Astrocyte (in vitro differentiated cells and primary cell): ENCODE measurements around the gene IFRD1. TPM values are rescaled to one million over a fixed set of nuclear protein-coding genes. Genes with fewer than 3 reads are reported as not detected.

ENCODE experiments used
- DNase-seq: peaks from one replicate; pipeline ENCODE4 v3.0.0-alpha.2; 2010; ENCODE audit warnings: low read depth
- FAIRE-seq: peaks from 2 replicates; lab custom pipeline; 2011; peaks lifted over from hg19 to GRCh38; lab: Jason Lieb, UNC
- H2AFZ ChIP-seq: 2 replicates; pipeline ENCODE4 v1.6.0; 2012; ENCODE audit warnings: low read depth, low read length, inconsistent platforms
- H3K27ac ChIP-seq: 2 replicates; pipeline ENCODE4 v1.5.1; 2011; ENCODE audit warnings: low read depth, low read length, inconsistent platforms
- H3K27me3 ChIP-seq: 2 replicates; pipeline ENCODE4 v1.6.0; 2011; ENCODE audit warnings: low read length, inconsistent platforms; ENCODE audit not compliant: insufficient read depth
- H3K36me3 ChIP-seq: 2 replicates; pipeline ENCODE4 v1.5.1; 2011; ENCODE audit warnings: low read length, inconsistent platforms; ENCODE audit not compliant: insufficient read depth
- H3K4me1 ChIP-seq: 2 replicates; pipeline ENCODE4 v1.5.1; 2011; ENCODE audit warnings: low read length, inconsistent platforms; ENCODE audit not compliant: insufficient read depth
- H3K4me2 ChIP-seq: 2 replicates; pipeline ENCODE4 v1.6.0; 2012; ENCODE audit warnings: low read length, inconsistent platforms
- H3K4me3 ChIP-seq: 2 replicates; pipeline ENCODE4 v1.5.1; 2011; ENCODE audit warnings: low read depth, mild to moderate bottlenecking, low read length, inconsistent platforms; ENCODE audit not compliant: insufficient read depth
- H3K79me2 ChIP-seq: 2 replicates; pipeline ENCODE4 v1.6.0; 2012; ENCODE audit warnings: mild to moderate bottlenecking, low read length, inconsistent platforms; ENCODE audit not compliant: insufficient read depth
- H3K9ac ChIP-seq: 2 replicates; pipeline ENCODE4 v1.6.0; 2012; ENCODE audit warnings: mild to moderate bottlenecking, low read length, inconsistent platforms
- H3K9me3 ChIP-seq: 2 replicates; pipeline ENCODE4 v1.5.1; 2012; ENCODE audit warnings: low read depth, mild to moderate bottlenecking, low read length, inconsistent platforms; ENCODE audit not compliant: insufficient read depth
- H4K20me1 ChIP-seq: 2 replicates; pipeline ENCODE4 v1.6.0; 2012; ENCODE audit warnings: low read length, inconsistent platforms; ENCODE audit not compliant: insufficient read depth
- H3K27ac Mint-ChIP-seq: one replicate; pipeline ENCODE4 v1.8.0; 2021; ENCODE audit warnings: mild to moderate bottlenecking, mixed read lengths; ENCODE audit not compliant: unreplicated experiment
- H3K27me3 Mint-ChIP-seq: one replicate; pipeline ENCODE4 v1.8.0; 2021; ENCODE audit warnings: low read depth, mixed read lengths; ENCODE audit not compliant: unreplicated experiment
- H3K36me3 Mint-ChIP-seq: one replicate; pipeline ENCODE4 v1.8.0; 2021; ENCODE audit warnings: low read depth, mixed read lengths; ENCODE audit not compliant: unreplicated experiment
- H3K4me1 Mint-ChIP-seq: one replicate; pipeline ENCODE4 v1.8.0; 2021; ENCODE audit warnings: low read depth, mixed read lengths; ENCODE audit not compliant: unreplicated experiment
- H3K4me3 Mint-ChIP-seq: one replicate; pipeline ENCODE4 v1.8.0; 2021; ENCODE audit warnings: mild to moderate bottlenecking, moderate library complexity, mixed read lengths; ENCODE audit not compliant: unreplicated experiment
- H3K9me3 Mint-ChIP-seq: one replicate; pipeline ENCODE4 v1.8.0; 2021; ENCODE audit warnings: mild to moderate bottlenecking, mixed read lengths; ENCODE audit not compliant: unreplicated experiment
- EZH2 ChIP-seq: IDR thresholded peaks from 2 replicates; pipeline ENCODE4 v1.6.1; 2012; ENCODE audit warnings: mild to moderate bottlenecking, low read length, inconsistent platforms; ENCODE audit not compliant: insufficient read depth
- total RNA-seq: library from RNA; stranded (reverse); gene quantifications from 2 replicates; pipeline ENCODE4 v1.2.1, GENCODE V29; 2021
- TF ChIP-seq, protein P1 (sequence below): IDR thresholded peaks from 2 replicates; pipeline ENCODE4 v1.5.1; 2011; ENCODE audit warnings: low read depth, mild to moderate bottlenecking, inconsistent platforms, low read length, moderate library complexity; ENCODE audit not compliant: insufficient read depth

IFRD1 gene
- total RNA-seq, 1 donor from 2014 or later = 101 TPM

DNA sequence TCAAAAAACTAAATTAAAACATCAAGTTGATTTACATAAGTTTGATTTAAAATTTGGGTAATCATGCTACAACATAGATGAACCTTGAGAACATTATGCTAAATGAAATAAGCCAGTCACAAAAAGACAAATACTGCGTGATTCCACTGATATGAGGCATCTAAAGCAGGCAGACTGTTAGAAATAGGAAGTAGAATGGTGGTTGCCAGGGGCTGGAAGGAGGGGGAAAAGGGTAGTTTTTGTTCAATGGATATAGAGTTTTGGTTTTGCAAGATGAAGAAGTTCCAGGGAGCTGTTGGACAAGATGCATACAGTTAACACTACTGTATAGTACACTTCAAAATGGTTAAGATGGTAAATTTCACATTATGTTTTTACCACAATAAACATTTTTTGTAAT lies 45.0 kb upstream of the IFRD1 start:
- Mint-ChIP-seq H3K36me3 (no peaks in the 10 kb centered on the region), H3K27ac (no peak overlapping the region), H3K27me3 (peaks cover 16% of the 10 kb centered on the region), H3K9me3 (peaks cover 2% of the 10 kb centered on the region), H3K4me1 (no peaks in the 10 kb centered on the region), H3K4me3 (no peak overlapping the region)
- TF ChIP-seq, protein P1, sequence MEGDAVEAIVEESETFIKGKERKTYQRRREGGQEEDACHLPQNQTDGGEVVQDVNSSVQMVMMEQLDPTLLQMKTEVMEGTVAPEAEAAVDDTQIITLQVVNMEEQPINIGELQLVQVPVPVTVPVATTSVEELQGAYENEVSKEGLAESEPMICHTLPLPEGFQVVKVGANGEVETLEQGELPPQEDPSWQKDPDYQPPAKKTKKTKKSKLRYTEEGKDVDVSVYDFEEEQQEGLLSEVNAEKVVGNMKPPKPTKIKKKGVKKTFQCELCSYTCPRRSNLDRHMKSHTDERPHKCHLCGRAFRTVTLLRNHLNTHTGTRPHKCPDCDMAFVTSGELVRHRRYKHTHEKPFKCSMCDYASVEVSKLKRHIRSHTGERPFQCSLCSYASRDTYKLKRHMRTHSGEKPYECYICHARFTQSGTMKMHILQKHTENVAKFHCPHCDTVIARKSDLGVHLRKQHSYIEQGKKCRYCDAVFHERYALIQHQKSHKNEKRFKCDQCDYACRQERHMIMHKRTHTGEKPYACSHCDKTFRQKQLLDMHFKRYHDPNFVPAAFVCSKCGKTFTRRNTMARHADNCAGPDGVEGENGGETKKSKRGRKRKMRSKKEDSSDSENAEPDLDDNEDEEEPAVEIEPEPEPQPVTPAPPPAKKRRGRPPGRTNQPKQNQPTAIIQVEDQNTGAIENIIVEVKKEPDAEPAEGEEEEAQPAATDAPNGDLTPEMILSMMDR = no peak
- TF ChIP-seq EZH2 = no peak
- FAIRE-seq (no peak), DNase-seq (no peak)
- Histone ChIP-seq H3K4me2 (no peak overlapping the region), H3K27ac (no peak overlapping the region), H3K4me3 (no peak overlapping the region), H4K20me1 (no peaks in the 10 kb centered on the region), H3K9me3 (no peaks in the 10 kb centered on the region), H3K4me1 (no peaks in the 10 kb centered on the region), H3K36me3 (no peaks in the 10 kb centered on the region), H3K79me2 (no peaks in the 10 kb centered on the region), H3K27me3 (peaks cover 2% of the 10 kb centered on the region), H3K9ac (no peak overlapping the region), H2AFZ (no peak overlapping the region)

DNA sequence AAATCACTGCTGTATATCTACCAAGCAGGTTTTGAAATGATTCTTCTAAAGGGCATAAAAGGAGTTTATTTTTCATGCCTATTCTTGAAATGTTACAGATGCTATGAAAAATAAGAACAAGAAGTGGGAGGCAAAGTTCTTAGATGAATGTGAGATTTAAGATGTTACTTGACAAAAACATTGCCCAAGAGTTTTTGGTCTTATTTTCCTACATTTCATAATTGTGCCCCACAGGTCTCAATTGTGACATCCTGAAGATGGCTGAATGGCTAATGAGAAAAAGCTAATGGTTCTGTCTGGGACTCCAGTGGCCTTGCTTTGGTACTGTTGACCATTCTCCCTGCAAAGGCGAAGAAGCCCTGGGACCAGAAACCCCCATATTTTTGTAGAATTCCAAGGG lies 43.0 kb upstream of the IFRD1 start:
- H3K36me3 Mint-ChIP-seq = no peaks in the 10 kb centered on the region
- peaks cover 2% of the 10 kb centered on the region for H3K9me3 Mint-ChIP-seq
- Histone ChIP-seq H3K27ac (no peak overlapping the region), H4K20me1 (no peaks in the 10 kb centered on the region), H2AFZ (no peak overlapping the region), H3K4me1 (no peaks in the 10 kb centered on the region), H3K9me3 (no peaks in the 10 kb centered on the region), H3K4me2 (no peak overlapping the region), H3K79me2 (no peaks in the 10 kb centered on the region), H3K36me3 (no peaks in the 10 kb centered on the region), H3K27me3 (no peaks in the 10 kb centered on the region), H3K4me3 (no peak overlapping the region), H3K9ac (no peak overlapping the region)
- peaks cover 16% of the 10 kb centered on the region for H3K27me3 Mint-ChIP-seq
- FAIRE-seq (no peak), DNase-seq (no peak)
- no peak overlapping the region for H3K27ac Mint-ChIP-seq
- H3K4me1 Mint-ChIP-seq = no peaks in the 10 kb centered on the region
- H3K4me3 Mint-ChIP-seq = no peak overlapping the region
- TF ChIP-seq, protein P1 = no peak
- TF ChIP-seq EZH2 = no peak

DNA sequence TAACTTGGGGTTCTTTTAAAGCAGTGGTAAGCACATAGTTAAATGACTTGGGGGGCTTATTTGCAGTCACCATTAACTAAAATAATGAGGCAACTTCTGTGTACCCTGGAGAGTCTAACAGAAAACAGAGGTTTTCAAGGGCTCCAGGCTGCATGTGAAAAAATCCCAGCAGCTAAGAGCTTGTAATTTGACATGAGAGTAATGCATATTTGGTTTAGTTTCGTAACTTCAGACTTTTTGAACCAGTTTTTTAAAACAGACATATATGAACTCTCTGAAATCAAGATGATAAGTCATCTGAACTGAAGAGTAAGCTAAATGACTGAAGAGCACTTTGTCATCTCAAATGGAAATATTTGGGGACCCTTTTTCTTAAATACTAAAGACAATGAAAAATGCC lies 40.2 kb upstream of the IFRD1 start:
- H3K27ac ChIP-seq = no peak overlapping the region
- no peak overlapping the region for H3K27ac Mint-ChIP-seq
- H4K20me1 ChIP-seq = no peaks in the 10 kb centered on the region
- H3K36me3 ChIP-seq = no peaks in the 10 kb centered on the region
- DNase-seq (no peak), FAIRE-seq (no peak)
- peaks cover 14% of the 10 kb centered on the region for H3K27me3 Mint-ChIP-seq
- H3K4me3 ChIP-seq = no peak overlapping the region
- peaks cover 3% of the 10 kb centered on the region for H3K27me3 ChIP-seq
- no peaks in the 10 kb centered on the region for H3K79me2 ChIP-seq
- H3K4me3 Mint-ChIP-seq = no peak overlapping the region
- TF ChIP-seq EZH2 = no peak
- TF ChIP-seq, protein P1 = no peak
- no peak overlapping the region for H3K4me2 ChIP-seq
- no peaks in the 10 kb centered on the region for H3K36me3 Mint-ChIP-seq
- H3K9me3 ChIP-seq = no peaks in the 10 kb centered on the region
- no peak overlapping the region for H2AFZ ChIP-seq
- peaks cover 1% of the 10 kb centered on the region for H3K4me1 Mint-ChIP-seq
- peaks cover 2% of the 10 kb centered on the region for H3K9me3 Mint-ChIP-seq
- H3K9ac ChIP-seq = no peak overlapping the region
- no peaks in the 10 kb centered on the region for H3K4me1 ChIP-seq
